Thyroid gland (tissue), 4 donors: ENCODE data around the gene GGNBP2.

Source experiments
- CTCF ChIP-seq, 6 experiments: fragments of 200-600 bp in 3 of 6; fragments of 450-650 bp in 3 of 6; sonication (generic) in 3 of 6; IDR thresholded peaks; one replicate each; pipeline ENCODE4 v1.5.1; 2016 to 2019; ENCODE audit warnings: antibody characterized with exemption in 6 of 6, mild to moderate bottlenecking in 2 of 6, inconsistent platforms in 1 of 6, moderate library complexity in 1 of 6
- POLR2A ChIP-seq, 2 donors: fragments of 450-650 bp; IDR thresholded peaks; one replicate each; pipeline ENCODE4 v1.6.1; 2017; ENCODE audit warnings: antibody characterized with exemption in 2 of 2, mild to moderate bottlenecking in 2 of 2, moderate library complexity in 1 of 2

- no peak for TF ChIP-seq CTCF (IDR thresholded peaks at IDR 0.05)
- TF ChIP-seq POLR2A (IDR thresholded peaks at IDR 0.05): no peak
Measured at GRCh38 chr17:36600936-36601302, 56.2 kb downstream of the GGNBP2 start.
